NT2/D1 (cell line): Measurements from ENCODE around the gene VRTN.
"Not testable (repeated sequence)": the region's sequence is repeated elsewhere in the genome, so short reads cannot be mapped to it uniquely, and the experiment has no call there.

Experiments used
- DNase-seq: peaks from one replicate; pipeline ENCODE4 v3.0.0-alpha.2; 2011; ENCODE audit warnings: low read depth, low spot score
- H3K27me3 ChIP-seq: 2 replicates; pipeline ENCODE4 v1.6.0; 2011; ENCODE audit warnings: mild to moderate bottlenecking; ENCODE audit not compliant: insufficient read length, insufficient read depth
- H3K36me3 ChIP-seq: 2 replicates; pipeline ENCODE4 v1.6.1; 2011; ENCODE audit warnings: mild to moderate bottlenecking, low read length, mixed read lengths; ENCODE audit not compliant: insufficient read depth, insufficient read length
- H3K4me1 ChIP-seq: 2 replicates; pipeline ENCODE4 v1.5.1; 2011; ENCODE audit not compliant: insufficient read depth, insufficient read length
- H3K4me3 ChIP-seq: 2 replicates; pipeline ENCODE4 v1.5.1; 2011; ENCODE audit warnings: low read depth; ENCODE audit not compliant: insufficient read length
- H3K9ac ChIP-seq: 2 replicates; pipeline ENCODE4 v1.6.0; 2011; ENCODE audit warnings: low read depth; ENCODE audit not compliant: insufficient read length
- H3K9me3 ChIP-seq: 2 replicates; pipeline ENCODE4 v1.5.1; 2011; ENCODE audit warnings: mild to moderate bottlenecking, low read length; ENCODE audit not compliant: insufficient read depth
- SUZ12 ChIP-seq: IDR thresholded peaks from 2 replicates; pipeline ENCODE4 v1.6.1; 2011; ENCODE audit not compliant: insufficient read length, insufficient read depth; ENCODE audit errors: extremely low read depth
- YY1 ChIP-seq: IDR thresholded peaks from 2 replicates; pipeline ENCODE4 v1.6.1; 2011; ENCODE audit not compliant: insufficient read length, insufficient read depth
- ZNF274 ChIP-seq: IDR thresholded peaks from 2 replicates; pipeline ENCODE4 v1.6.1; 2011; ENCODE audit warnings: mild to moderate bottlenecking, low read depth, low read length

Gene VRTN

DNA sequence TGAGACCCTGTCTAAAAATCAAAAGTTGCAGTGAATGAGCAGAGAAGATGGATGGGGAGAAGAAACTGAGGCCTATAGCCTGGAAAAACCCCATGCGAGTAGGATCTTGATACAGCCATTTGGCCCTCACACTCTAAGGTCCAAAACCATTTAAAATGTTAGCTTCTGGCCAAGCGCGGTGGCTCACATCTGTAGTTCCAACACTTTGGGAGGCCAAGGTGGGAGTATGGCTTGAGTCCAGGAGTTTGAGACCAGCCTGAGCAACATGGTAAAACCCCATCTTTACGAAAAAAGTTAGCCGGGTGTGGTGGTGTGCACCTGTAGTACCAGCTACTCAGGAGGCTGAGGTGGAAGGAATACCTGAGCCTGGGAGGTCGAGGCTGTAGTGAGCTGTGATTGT, 19.8 kb downstream of the VRTN start:
- no peak for DNase-seq
- H3K4me1 ChIP-seq = no peaks in the 10 kb centered on the region
- H3K9me3 ChIP-seq = no peaks in the 10 kb centered on the region
- H3K36me3 ChIP-seq = no peaks in the 10 kb centered on the region
- no peak overlapping the region for H3K4me3 ChIP-seq
- no peaks in the 10 kb centered on the region for H3K27me3 ChIP-seq
- TF ChIP-seq YY1 (no peak), ZNF274 (no peak), SUZ12 (no peak)
- no peak overlapping the region for H3K9ac ChIP-seq

DNA sequence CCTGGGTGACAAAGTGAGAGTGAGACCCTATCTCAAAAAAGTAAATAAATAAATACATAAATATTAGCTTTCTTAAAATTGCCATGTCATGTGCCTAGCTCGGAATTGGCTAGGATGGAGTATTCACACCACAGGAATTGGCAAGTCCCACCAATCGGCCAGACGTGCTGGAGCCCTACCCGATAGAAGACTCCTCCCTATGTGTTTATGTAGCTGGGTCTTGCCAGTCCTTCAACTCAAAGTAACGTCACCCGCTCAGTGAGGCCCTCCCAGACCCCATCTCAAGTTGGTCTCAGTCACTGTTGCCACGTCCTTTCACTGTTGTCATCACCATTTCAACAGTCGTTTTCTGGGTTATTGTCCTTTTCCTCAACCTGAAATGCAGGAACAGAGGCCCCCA, 20.2 kb downstream of the VRTN start:
- H3K4me1 ChIP-seq = no peaks in the 10 kb centered on the region
- H3K9ac ChIP-seq = no peak overlapping the region
- no peaks in the 10 kb centered on the region for H3K9me3 ChIP-seq
- TF ChIP-seq YY1 = no peak
- TF ChIP-seq ZNF274 = no peak
- TF ChIP-seq SUZ12 = no peak
- DNase-seq = no peak
- no peak overlapping the region for H3K4me3 ChIP-seq
- H3K27me3 ChIP-seq = no peaks in the 10 kb centered on the region
- H3K36me3 ChIP-seq = no peaks in the 10 kb centered on the region

DNA sequence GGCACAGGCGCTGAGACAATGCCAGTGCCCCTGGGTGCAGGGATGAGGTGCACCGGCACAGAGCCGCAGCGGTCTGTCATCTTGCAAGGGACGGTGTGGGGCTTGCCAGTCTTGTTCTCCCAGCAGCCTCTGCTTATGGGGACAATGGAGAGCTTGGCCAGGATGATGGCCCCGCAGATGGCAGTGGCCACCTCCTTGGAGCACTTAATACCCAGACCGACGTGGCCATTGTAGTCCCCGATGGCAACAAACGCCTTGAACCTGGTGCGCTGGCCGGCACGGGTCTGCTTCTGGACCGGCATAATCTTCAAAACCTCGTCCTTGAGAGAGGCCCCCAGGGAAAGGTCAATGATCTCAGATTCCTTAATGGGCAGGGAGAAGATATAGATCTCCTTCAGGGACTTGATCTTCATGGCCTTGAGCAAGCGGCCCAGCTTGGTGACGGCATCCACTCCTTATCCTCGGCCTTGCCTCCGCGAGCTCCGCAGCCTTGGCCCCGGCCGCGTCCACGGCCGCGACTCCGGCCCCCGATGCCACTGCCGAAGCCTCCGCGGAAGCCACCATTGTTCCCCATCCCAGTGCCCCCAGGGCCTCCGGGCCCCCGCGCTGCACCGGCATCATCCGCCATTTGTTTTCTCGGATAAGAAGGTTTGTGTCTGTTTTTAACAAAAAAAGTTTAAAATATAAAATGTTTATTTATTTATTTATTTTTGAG, 29.9 kb downstream of the VRTN start:
- TF ChIP-seq YY1 (no peak), SUZ12 (no peak), ZNF274 (no peak)
- no peak for DNase-seq
- H3K36me3 ChIP-seq = no peaks in the 10 kb centered on the region
- H3K9ac ChIP-seq = no peak overlapping the region
- H3K4me1 ChIP-seq = no peaks in the 10 kb centered on the region
- H3K27me3 ChIP-seq = no peaks in the 10 kb centered on the region
- H3K9me3 ChIP-seq = no peaks in the 10 kb centered on the region
- H3K4me3 ChIP-seq = no peak overlapping the region

DNA sequence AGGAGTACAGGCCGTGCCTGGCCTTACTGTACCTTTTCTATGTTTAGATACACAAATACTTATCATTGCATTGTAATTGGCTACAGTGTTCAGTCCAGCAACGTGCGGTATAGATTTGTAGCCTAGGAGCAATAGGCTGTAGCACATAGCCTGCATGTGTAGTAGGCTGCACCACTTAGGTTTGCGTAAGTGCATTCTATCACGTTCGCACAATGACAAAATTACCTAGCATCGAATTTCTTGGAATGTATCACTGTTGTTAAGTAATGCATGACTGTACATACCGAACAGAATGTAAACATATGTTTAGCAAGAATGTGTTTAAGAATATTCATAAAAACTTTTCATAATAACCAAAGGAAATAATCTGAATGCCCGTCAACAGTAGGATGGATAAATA, 31.9 kb downstream of the VRTN start:
- Histone ChIP-seq H3K36me3 (no peaks in the 10 kb centered on the region), H3K27me3 (no peaks in the 10 kb centered on the region), H3K4me1 (no peaks in the 10 kb centered on the region), H3K9ac (no peak overlapping the region), H3K9me3 (no peaks in the 10 kb centered on the region), H3K4me3 (no peak overlapping the region)
- TF ChIP-seq ZNF274 (no peak), YY1 (no peak), SUZ12 (no peak)
- no peak for DNase-seq

DNA sequence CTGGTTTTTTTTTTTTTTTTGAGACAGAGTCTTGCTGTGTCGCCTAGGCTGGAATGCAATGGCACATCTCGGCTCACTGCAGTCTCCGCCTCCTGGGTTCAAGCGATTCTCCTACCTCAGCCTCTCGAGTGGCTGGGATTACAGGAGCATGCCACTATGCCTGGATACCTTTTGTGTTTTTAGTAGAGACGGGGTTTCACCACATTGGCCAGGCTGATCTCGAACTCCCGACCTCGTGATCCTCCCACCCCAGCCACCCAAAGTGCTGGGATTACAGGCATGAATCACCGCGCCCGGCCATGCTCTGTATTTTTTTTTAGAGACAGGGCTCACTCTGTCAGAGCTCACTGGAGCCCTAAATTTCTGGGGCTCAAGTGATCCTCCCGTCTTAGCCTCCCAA, 32.6 kb downstream of the VRTN start:
- TF ChIP-seq YY1 = no peak
- TF ChIP-seq SUZ12 = no peak
- no peak for TF ChIP-seq ZNF274

DNA sequence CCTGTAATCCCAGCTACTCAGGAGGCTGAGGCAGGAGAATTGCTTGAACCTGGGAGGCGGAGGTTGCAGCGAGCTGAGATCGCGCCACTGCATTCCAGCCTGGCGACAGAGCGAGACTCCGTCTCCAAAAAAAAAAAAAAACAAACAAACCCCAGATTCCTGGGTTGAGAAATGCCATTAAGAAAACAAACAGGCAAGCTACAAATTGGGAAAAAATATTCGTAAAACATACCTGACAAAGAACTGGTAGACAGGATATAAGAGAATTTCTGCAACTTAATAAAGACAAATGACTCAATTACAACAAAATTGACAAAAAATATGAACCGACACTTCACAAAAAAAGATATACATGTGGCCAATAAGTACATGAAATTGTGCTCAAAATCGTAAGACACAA, 33.3 kb downstream of the VRTN start:
- not testable (repeated sequence) for H3K9ac ChIP-seq

More for the DNA sequence above, 32.6 kb downstream of the VRTN start:
- no peaks in the 10 kb centered on the region for H3K27me3 ChIP-seq
- H3K9ac ChIP-seq = no peak overlapping the region
- no peaks in the 10 kb centered on the region for H3K36me3 ChIP-seq
- no peak overlapping the region for H3K4me3 ChIP-seq
- H3K9me3 ChIP-seq = no peaks in the 10 kb centered on the region
- no peak for DNase-seq
- no peaks in the 10 kb centered on the region for H3K4me1 ChIP-seq

DNA sequence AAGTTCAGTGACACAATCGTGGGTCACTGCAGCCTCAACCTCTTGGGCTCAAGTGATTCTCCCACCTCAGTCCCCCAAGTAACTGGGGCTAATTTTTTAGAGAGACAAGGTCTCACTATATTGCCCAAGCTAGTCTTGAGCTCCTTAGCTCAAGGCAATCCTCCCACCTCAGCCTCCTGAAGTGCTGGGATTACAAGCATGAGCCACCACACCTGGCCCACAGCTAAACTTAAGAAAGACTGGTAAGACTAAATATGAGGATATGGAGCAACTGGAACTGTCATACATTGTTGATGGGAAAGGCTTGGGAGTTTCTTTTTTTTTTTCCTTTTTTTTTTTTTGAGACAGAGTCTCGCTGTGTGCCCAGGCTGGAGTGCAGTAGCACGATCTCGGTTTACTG, 34.0 kb downstream of the VRTN start:
- no peak for TF ChIP-seq ZNF274
- no peak for TF ChIP-seq SUZ12
- TF ChIP-seq YY1 = no peak
- Histone ChIP-seq H3K9ac (no peak overlapping the region), H3K27me3 (no peaks in the 10 kb centered on the region)

More for the DNA sequence above, 33.3 kb downstream of the VRTN start:
- not testable (repeated sequence) for DNase-seq, H3K9me3 ChIP-seq, H3K4me1 ChIP-seq, H3K36me3 ChIP-seq, H3K27me3 ChIP-seq, H3K4me3 ChIP-seq

More for the DNA sequence above, 34.0 kb downstream of the VRTN start:
- Histone ChIP-seq H3K4me3 (no peak overlapping the region), H3K4me1 (no peaks in the 10 kb centered on the region), H3K9me3 (no peaks in the 10 kb centered on the region), H3K36me3 (no peaks in the 10 kb centered on the region)
- DNase-seq = no peak
